GM19463 (cell line): ENCODE measurements around the gene MAEA.

Experiments
- ATAC-seq: cut with Tn5 transposase; IDR thresholded peaks from one replicate; pipeline ENCODE4 v1.9.1; 2021; ENCODE audit warnings: mild to moderate bottlenecking, moderate library complexity; ENCODE audit not compliant: unreplicated experiment

The MAEA gene

DNA sequence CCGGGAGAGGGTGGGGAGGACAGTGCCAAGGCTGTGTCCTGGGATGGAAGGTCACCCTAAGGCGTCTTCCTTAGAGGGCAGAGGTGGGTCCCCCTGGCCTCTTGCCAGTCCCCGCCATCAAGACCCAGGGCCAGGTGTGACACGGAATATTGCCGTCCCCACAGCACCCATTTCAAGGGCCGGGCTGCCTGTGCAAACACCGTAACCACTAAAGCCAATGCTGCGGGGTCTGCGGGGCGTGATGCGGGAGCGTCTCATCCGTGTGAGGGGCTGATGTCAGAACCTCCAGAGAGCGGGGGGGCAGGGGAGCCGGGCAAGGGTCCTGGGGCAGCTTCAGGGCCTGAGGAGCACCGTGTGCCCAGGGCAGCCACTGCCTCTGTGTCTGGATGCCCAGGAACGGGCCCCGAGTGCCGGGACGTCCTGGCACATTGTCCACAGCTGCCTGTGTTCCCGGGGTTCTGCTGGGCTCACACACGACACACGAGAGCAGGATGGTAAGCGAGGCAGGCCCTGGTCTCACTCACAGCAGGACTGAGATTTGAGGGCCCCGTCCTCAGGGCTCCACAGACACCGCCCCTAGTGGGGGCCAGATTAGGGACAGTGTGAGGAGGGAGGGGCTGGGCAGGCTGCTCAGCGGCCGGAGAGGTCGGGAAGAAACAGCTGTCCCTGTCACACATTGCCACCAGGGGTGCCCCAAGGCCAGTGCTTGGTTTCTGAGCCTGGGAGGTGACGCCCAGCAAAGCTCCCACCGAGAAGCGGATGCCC lies 87.3 kb downstream of the MAEA start:
- ATAC-seq: no peak

DNA sequence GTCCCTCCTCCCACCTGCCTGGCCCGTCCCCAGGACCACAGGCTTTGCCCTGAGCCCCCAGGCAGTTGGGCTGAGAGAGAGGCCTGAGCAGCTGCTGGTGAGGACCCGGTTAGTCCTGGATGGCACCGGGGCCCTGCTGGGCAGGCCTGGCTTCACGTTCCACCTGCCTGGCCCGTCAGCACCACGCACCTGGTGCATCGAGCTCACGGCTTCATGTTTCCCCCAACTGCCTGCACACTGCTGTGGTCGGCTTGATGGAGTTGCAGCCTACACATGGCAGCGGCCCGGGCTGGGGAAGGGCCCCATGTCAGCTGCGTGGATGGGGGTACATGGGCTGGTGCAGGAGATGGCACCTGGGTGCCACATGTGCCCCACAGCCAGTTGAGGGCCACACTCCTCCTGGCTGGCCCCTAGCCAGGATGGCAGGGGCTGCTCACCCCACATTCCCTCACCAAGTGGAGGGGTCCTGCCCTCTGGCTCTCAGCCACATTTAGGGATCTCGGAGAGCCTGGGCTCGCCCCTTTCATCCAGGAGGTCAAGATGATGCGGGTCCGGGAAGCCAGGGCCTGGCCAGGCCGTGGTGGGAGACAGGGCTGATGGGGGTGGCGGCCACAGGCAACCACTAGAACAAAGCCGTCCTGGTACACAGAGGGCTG lies 88.0 kb downstream of the MAEA start:
- no peak for ATAC-seq

DNA sequence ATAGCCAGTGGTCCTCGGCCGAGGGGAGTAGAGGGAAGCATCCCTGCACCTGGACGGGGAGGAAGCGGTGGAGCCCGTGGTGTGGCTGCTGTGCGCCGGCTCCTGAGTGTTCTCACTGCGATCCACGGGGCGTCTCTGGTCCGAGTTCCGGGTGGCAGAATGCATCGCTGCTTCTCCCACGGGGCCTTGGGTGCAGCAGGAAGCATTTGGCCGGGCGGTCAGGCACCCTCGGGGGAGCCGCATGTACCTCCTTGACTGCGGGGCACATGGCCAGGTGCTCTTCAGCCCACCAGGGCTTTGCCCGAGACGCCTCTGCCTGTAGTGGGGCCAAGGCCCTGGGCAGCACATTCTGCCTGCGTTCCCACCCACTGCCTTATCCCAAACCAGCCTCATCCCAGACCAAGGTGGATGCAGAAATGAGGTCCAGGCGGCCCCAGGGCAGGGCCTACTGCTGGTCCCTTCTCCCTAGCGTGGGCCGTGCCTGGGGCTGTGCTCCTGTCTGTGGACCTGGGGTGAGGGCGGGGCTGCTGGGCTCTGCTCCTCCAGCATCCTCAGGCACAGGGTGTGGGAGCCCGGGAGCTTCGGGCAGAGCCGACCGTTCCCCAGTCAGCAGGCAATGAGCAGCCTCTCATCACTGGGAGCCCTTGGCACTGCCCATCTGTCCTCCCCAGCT lies 89.0 kb downstream of the MAEA start:
- no peak for ATAC-seq

DNA sequence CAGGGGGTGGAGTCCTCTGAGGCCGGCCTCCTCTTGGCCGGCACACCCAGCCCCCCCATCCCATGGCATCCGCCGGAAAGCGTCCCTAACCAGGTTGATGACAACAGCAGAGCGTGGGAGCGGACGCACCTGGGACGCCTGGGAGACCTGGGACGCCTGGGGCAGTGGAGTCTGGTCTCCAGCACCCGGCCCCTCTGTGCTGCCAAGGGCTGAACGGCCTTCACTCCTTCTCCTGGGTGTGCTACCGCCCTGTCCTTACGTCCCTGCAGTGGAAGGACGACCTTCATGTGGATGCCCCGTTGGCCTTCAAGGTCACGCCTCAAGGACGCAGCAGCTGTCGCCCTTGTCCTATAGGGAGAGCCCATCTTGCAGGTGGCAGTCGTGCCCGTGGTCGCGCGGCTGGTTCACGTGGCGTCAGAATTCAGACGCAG lies 89.7 kb downstream of the MAEA start:
- no peak for ATAC-seq

DNA sequence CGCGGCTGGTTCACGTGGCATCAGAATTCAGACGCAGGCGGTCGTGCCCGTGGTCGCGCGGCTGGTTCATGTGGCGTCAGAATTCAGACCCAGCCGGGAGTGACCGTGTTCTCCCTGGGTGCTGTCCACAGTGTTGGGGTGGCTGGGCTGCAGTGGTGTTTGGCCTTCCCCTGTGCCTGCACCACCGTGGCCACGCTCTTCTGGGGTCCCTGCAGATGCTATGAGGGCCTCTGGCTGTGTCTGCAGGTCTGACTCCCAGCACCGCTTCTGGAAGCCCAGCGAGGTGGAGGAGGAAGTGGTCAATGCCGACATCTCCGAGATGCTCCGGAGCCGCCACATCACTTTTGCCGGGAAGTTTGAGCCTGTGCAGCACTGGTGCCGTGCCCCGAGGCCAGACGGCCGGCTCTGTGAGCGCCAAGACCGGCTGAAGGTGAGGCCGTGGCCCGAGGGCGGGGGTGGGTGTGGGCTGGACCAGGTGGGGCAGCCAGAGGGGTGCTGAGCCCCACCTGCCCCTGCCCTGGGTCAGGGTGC lies 90.2 kb downstream of the MAEA start:
- ATAC-seq: no peak

DNA sequence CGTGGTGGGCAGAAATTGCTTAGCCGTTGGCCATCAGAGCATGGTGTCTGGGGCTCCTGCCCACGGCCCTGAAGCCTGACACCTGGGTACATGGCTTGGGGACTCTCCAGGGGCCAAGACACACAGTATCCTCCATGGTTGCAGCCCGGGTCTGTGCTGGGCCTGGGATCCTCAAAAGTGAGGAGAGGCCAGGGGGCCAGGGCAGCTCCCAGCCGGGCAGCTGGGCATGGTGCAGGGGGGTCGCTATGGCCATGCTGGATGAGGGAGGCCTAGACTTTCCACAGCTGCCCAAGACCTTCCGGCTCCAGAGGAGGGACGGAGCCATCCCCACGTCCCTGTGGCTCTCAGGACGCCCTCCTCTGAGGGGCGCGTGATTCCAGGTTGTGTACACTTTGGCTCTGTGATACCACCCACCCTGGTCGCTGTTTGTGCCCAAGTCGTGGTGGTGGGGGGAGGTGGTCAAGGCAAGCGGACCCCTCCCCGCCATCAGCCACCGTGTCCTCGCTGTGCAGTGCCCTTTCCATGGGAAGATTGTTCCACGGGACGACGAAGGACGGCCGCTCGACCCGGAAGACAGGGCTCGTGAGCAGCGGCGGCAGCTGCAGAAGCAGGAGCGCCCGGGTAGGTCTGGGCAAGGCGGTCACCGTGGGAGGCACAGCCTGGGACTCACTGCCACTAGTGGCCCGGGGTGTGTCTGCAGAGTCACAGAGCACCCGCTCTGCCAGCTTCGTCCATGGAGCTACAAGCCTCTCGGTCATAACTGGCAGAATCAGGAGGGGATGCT lies 90.9 kb downstream of the MAEA start:
- no peak for ATAC-seq

DNA sequence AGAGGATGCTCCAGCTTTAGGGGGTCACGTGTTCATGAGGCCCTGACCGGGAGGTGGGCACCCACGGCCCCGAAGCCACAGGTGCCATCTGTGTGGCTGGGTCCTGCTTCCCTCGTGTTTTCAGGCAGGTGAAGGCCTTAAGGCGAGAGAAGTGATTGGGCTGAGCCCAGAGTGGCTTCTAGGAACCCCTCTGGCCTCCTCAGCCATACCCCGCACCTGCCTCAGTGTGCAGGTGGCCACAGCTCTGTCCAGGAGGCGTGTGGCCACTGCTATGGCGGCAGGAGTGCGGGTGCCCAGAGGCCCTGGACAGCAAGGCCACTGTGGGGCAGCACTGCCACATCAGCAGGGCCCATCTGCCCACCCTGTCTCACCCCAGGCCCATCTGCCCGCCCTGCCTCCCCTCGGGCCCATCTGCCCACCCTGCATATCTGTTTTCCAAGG lies 91.5 kb downstream of the MAEA start:
- no peak for ATAC-seq

DNA sequence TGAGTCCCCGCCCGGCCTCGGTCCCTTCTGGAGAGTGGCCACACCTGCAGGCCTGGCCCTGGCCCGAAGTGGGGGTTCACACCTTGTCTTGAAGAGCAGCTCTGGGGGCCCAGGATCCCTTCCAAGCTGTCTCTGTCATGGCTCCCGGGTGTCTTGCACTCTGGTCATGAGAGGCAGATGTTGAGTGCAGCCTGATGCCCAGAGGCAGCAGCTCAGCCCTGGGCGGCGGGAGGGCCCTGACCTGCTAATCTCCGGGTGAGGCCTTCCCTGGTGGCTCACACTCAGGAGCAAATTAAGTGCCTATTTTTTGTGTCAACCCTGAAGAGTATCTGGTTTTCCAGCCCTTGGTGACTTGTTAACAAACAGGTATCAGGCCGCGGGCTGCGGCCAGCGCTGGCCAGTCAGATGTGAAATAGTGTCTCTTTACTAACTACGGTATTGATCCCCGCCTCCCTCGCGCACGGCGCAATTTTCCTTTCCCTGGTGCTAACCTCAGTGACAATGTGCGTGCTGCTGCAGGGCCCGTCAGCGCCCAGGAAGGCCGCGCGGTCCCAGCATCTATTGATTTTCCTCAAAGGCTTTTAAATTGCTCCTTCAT lies 92.4 kb downstream of the MAEA start:
- ATAC-seq: no peak

DNA sequence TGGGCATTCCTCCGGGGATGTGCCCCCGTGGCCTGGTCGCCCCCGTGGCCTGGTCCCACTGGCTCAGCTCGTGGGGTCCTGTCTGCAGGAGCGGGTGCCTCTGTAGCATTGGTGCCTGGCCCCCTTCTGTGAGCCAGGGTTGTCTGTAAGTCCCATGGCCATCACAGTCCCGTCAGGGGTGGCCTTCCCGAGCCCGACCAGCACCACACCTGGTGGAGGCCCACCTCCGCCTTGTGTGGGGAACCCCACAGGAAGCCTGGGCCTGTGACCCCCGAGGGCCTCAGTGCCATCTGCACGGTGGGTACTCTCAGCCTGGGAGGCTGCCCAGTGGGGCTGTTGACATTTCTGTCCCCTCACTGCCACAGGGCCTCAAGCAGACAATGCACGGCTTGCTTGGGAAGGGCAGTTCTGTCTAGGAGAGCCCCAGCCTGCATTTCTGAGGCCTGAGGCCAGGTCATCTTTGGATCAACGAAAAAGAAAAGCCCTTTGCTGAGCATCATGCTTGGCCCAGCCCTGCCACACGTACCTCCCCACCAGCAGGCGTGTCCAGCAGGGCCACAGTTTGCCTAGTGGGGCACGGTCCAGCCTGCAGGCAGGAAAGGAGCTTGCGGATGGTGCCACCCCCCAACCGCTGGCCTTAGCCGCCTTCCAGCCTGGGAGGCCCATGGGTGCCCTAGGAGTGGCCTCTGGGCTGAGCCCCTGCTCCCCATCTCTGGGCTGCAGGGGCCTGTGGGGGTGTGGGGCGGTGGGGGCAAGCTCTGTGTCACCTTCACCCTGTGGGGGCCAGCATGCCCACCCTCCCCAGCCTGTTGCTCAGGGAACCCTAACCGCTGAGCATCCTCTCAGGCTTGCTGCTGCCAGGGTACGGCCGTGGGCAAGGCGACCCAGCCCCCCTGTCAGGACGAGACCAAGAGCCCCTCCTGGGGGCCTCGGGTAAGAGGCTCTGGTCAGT lies 93.4 kb downstream of the MAEA start:
- no peak for ATAC-seq

DNA sequence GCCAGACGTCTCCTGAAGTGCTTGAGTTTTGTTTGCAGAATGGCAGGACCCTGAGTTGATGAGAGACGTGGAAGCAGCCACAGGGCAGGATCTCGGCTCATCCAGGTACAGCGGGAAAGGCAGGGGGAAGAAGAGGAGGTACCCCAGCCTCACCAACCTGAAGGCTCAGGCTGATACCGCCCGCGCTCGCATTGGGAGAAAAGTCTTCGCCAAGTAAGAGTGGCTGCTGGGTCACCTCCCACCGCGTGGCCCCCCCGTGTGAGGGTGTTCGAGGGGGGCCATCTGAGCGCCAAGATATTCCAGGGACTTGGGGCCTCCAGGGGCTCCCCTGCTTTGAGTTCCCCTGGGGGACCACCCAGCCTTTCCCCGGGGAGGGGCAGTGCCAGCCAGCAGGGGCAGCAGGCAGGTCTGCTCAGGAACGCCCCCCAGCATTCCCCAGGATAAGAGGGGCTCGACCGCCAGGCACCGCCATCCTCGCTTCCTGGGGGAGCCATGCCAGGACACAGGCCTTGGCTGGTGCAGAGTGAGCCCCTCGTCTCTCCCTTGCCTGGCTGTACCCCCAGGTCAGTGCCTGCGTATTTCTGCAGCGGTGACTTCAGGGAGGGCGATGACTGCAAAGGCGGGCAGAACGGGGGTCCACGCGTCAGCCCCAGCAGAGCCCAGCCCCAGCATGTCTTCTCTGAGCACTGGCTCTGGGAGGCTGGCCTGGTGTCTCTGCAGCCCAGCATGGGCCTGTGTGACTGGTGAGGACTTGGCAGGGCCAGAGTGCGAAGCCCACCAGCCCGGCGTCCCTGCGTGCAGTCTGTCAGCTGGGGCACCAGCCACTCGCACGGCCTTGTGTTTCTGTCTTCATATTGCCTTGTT lies 94.3 kb downstream of the MAEA start:
- ATAC-seq: no peak

DNA sequence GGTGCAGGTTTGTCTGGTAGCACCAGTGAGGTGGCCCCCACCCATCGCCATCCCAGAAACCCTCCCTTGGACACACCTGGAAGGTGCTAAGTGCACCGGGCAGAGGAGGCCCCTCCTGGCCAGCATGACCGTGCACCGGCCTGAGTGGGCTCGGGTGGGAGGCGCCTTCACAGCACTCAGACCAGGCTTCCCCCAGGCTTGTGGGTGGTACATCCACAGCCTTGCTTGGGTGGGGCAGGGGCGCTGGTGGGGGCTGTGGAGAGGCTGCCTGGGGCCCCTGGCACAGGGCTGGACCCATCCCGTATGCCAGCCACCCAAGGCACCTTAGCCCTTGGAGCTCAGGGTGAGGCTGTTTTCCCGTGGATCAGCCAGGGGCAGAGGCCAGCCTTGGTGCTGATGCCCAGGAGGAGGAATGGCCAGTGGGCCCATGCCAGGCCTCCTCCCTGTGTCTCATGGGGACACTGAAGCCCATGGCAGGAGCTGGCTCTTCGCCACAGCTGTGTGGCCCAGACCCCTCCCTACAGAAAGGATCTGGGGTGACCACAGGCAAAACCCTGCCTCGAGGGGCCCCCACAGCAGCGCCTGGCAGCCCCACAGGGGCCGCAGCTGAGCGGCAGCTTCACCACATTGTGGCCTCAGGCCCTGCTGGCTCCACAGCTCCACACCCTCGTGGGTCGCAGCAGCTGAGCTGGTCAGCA lies 95.1 kb downstream of the MAEA start:
- ATAC-seq: no peak

DNA sequence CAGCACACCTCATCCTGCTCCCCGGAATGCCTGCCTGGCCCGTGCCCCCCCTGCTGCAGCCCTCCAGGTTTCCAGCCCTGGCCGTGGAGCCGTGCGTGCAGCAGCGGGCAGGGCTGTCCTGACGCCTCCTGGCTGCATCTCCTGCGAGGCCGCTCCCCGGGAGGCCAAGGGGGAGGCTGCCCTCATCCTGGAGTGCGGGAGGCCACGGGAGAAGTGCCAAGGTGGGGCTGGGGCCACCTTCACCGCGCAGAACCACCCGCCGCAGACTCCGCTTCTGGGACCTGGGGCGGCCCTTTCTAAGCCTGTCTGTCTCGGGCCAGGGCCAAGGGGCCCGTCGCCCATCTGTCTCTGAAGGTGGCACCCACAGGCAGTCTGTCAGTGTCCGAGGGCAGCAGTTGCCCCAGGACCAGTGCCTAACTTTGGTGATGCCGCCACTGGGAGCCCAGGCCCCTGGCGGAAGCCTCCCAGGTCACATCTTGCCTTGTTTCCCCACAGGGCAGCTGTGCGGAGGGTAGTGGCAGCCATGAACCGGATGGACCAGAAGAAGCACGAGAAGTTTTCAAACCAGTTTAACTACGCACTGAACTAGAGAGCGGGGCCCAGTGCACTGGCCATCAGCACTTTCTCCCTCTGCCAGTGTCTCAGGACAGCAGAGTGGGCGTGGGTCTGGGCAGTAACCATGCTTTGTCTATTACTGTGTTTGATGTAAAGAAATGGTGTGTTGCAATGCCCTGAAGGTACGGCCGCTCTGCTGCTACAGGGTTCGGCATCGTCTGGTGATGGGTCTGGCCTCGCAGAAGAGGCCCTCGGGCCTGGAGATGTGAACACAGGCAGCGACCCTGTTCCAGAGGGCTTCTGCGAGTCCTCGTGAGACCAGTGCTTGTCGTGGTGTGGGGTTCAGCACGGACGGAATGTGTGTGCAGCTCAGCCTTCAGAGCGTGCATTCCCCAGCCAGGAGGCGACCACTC lies 96.0 kb downstream of the MAEA start:
- ATAC-seq: no peak
